CD4-positive, alpha-beta T cell treated with Interleukin-21 for 1 hour (primary cell): ENCODE data around the gene RYR3.
"Not testable (repeated sequence)": the region's sequence is repeated elsewhere in the genome, so short reads cannot be mapped to it uniquely, and the experiment has no call there.

Source experiments
- DNase-seq: peaks from one replicate; pipeline ENCODE4 v3.0.0-alpha.2; 2020

Gene RYR3

DNA sequence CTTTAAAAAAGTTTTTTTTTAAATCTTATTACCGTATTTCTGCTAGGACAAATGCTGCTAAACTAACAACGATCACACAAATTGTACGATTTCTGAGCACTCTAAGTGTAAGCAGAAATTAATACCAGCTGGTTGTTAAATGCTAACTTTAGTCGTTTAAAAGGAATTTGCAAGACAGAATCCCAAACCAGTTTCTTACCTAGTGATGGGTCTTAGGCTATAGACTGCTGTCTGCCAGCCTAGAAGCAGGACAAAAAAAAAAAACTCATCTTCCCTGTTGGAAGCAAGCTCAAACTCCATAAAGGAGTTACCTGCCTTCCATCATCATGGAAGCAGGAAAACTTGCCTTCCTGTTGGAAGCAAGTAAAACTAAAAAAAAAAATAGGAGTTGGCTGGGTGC, 287.6 kb downstream of the RYR3 start:
- not testable (repeated sequence) for DNase-seq

DNA sequence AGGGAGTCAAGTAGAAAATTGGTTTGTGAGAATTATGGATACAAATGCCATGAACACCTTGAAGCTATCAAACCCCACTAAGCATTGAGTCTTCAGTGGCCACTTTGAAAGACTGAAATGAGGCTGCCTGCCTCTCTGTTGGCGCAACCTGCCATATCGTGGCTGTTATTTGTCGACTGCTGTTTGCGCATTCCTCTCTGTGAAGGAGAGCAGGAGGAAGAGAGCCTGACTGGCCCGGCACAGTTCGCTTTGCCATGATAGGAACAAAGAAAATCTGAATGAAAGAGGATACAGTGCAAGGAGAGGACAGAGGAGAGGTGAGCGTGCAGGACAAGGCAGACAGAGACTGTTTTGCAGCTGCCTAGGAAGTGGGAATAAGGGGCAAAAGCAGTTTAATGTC, 289.4 kb downstream of the RYR3 start:
- no peak for DNase-seq

DNA sequence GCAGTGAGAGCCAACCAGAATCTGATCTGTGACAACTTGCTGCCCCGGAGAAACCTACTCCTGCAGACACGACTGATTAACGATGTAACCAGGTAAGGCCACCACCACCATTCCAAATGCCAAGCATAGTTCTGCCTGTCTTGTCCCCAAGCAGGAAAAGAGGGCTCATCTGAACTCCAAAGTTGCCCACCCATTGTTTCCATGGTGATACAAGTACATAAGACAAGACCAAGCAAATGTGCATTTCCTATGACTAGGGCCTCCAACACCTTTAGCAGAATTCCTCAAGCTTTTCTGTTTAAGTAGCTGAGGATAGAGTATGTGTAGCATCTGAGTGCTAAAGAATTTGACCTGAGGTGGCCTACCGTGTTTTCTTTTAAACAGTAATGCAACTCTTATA, 290.7 kb downstream of the RYR3 start:
- no peak for DNase-seq

DNA sequence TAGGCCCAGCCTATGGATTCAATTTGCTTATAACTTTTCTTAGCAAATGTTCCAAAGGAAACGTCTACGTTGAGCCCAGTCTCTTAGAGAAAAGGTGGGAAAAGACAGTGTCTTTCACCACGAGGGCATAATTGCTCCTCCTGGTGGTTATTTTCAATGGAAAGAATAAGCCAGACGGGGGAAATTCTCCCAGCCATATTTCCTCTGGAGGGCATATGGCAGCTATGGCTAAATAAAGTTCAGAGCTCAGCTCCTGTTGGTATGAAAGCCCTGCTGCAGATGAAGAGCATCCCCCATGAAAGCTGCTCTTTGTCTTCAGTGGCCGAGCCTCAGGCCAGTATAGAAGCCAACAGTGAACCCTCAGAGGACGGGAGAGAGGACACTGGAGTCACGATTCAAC, 297.9 kb downstream of the RYR3 start:
- DNase-seq: no peak

DNA sequence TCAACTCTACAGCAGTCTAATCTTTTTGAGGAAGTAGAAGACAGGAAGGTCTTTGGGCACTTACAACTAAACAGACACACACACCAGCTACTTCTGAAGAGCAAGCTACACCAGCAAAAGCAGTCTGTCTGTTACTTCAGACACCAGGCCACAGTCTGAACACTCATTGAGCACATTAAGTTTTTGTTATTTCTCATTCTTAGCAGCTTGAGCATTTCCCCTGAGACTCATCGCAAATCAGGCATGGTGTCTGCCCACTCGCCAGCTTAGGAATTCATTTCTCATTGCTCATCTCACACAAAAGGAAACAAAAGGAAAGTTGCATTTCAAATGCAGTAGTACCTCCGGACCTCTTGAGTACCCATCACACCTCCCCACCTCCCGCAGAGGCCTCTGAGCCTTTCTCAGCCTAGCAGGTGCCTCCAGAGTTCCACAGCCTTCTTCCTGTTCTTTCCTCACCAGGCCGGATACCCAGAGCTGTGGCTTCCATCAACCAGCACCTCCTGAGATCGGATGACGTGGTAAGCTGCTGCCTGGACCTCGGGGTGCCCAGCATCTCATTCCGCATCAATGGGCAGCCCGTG, 302.0 kb downstream of the RYR3 start:
- DNase-seq: no peak

DNA sequence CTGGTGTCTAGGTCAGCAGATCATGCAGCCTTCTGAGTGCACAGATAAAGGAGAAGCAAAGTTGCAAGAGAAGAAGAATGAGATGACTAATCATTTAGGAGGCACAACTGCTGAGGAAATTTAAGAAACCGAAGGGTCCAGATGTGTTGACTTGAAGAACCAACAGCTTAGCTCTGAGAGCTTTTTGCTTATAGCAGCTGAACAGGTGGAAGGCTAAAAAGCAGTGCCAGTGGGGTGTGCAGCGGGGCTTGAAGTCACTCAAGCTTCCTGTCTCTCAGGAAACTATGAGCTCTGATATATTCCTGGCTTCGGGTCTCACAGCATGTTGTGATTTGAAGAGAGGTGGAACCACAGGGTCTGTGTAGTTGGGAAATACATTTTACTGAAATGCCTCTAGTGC, 305.7 kb downstream of the RYR3 start:
- DNase-seq: no peak

DNA sequence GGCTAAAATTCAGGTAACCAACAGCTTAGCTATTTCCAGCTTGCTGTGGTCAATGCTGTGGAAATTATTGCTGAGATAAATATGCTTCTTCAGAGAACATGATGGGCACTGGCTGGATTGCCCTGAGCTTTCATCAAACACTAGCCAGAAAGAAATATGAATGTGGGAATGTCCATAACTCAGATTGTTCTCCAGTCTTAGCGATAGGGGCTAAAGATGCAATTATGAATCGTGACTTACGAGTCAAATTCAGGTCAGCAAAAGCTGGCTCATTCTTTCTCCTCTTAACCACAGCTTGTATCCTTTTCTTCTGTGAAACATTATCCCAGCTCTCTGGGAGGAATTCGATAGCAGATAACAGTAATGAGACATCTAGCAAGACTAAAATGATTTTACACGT, 307.6 kb downstream of the RYR3 start:
- no peak for DNase-seq

DNA sequence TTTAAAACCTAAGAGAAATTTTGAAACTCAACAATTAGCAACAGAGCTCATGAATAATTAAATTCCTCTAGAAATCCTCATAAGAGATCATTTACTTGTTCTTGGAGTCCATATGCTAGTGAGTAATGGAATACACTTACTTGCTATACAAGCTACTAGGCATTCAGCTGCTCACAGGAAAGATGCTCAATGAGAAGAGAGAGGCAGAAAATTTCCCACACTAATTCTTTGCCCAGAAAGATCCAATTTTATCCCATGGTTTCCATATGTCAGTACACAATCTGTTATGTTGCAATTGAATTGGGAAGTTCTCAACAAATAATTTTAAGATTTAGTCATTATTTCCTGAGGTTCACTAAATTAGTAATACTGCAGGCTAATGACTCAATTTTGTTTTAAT, 310.4 kb downstream of the RYR3 start:
- no peak for DNase-seq

DNA sequence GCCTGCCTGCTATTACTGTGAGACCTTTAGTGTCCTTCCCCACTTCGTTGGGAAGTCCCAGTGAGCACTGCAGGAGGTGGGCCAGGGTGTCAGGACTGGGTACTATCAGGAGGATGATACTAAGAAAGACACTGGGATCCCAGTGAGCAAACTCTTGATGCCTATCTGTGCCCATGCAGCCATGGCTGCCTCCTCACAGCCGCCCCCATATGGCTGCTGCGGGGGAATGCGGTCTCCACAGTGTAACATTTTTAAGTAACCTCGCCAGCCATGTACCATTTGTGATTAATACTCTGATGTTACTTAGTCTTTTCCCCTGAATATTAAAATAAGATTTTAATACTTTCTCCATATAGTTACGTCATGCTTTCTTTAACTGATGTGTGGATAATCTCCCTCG, 312.2 kb downstream of the RYR3 start:
- DNase-seq: no peak

DNA sequence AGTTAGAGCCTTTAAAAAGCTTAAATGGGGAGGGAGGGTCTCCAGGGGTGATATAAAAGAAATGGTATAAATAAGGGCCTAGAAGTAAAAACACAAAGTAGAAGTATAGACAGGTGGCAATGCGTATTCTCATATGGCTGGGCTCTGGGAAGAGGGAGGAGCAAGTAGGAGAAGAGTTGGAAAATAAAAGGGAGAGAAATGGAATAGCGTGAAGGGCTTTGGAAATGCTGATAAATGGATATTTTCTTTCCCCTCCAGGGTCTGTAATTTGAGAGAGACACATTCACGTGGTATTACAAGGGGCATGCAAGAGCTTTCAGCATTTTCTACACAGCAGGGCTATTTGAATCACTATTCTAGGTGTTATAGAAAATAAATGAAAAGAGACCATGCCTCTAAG, 313.7 kb downstream of the RYR3 start:
- no peak for DNase-seq

DNA sequence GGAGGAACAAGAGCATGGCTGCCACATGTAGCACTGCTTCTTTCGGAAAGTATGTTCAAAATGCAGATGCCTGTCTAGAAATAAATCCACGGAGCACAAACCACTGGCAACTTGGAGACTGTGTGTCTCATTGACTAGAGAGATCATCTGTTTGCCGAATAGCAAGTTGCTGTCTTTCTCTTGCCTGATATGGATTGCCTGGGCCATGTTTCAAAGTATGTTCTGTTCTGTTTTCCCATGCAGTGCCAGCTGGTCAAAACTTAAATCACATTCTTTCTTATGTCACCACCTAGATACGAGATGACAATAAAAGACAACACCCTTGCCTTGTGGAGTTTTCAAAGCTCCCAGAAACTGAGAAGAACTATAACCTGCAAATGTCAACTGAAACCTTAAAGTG, 318.9 kb downstream of the RYR3 start:
- DNase-seq: no peak

DNA sequence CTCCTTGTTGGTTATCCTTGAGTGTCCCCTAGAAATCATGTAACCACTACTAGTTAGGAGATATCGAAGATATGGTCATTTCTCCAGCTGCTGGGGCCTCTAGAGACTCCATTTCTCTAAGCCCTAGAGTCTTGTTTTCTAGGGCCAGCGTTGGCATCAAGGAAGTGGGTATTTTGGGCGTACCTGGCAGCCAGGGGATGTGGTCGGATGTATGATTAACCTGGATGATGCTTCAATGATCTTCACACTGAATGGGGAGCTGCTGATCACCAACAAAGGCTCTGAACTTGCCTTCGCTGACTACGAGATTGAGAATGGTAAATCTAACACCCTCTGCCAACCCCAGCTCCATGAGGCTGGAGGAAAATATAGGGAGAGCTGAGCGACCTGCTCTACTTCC, 325.5 kb downstream of the RYR3 start:
- DNase-seq: no peak

DNA sequence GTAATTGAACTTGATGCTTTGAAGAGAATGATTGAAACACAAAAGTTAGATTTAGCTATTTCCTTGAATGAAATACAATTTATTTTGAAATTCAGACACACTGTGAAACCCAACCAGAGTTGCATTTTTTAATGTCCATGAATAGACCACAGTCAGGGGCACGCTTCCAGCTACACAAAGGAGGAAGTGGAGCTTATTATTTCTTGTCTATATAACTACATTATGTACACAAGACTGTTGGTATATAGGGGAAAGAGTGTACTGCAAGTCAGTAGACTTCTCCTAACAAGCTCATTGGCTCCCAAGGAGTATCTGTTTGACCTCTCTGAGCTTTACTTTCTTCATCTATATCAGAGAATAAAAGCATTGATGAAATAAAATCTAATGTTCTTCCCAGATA, 326.2 kb downstream of the RYR3 start:
- no peak for DNase-seq

DNA sequence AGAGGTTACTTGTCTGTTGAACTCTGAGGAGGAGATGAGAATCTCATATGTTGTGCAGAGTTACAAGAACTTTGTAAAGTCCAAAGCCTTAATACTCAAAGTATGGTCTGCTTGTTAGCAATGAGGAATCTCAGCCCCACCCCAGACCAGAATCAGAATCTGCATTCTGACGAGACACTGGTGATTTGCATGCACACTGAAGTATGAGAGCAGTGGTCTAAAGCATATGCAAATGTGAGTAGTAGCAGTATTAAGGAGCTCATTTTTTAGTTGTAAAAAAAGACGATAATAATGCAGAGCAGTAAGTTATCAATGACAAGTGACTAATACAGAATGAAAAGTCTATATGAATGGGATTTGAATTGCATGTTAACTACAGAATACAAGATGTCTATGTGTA, 327.7 kb downstream of the RYR3 start:
- DNase-seq: no peak

DNA sequence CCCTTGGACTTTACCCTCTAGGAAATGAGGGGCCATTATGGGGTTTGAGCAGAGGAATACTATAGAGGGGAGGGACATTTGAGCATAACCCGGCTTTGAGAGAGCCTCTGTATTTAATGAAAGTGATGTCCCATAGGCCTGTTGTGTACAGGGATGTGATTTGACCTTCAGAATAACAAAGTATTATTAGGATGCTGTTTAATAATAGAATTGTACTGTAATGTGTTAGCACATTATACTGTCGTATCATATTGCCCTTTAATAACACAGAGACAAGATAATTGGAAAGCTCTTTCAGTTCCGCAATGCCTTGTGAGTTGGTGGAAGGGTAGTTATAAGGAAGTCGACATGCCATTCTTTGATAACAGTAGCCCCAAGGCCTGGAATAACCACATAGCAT, 328.3 kb downstream of the RYR3 start:
- no peak for DNase-seq

DNA sequence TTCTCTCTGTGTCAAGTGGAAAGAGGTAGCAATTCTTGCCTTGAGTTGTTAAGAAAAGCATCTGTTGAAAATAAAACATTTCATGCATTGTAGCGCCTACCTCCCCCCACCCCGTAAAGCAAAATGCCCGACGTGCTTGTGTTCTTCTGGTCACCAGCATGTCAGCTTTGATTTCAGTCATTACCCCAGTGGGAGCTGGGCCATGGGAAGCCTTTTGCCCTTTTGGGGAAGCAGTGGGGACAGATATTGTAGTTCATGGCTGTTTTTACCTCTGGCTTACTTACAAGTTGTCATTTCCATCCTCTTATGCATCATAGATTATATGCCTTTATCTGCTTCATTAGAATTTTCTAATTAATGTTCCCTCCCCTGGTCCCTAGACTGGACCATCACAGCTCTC, 328.7 kb downstream of the RYR3 start:
- no peak for DNase-seq

DNA sequence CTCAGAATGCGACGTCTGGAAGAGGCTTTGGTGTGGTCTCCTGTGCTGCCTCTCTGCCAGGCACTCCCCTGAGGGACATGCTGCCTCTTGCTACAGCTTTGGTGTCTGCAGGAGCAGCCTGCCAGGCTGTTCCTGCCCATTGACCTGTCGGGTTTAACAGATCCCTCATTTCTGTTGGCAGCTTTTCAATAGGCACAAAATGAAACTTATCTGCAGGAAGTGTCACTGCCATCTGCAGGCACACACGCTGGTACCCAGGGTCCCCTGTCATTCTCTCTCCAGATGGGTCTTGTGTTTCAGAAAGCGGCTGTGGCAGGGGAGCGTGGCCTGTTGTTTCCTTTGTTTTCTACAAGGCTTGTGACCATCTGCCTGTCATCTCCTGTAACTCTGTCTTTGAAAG, 329.2 kb downstream of the RYR3 start:
- no peak for DNase-seq

DNA sequence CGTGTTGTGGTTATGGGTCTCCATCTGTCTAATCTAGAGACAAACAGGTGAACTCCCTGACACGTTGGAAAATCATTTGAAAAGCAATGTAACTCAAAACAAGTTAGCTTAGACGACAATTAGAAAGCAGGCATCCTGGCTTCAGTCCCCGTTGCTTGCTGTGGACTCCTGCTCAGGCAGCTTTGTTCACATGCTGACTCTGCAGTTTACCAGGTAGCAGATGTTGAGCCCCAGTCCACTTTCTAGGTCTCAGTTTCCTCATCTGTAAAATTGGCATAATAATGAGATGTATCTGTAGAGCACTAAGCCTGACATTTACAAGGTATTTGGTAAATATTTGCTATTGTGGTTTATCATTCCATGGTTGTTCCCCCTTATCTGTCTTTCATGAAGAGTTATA, 330.3 kb downstream of the RYR3 start:
- DNase-seq: no peak

DNA sequence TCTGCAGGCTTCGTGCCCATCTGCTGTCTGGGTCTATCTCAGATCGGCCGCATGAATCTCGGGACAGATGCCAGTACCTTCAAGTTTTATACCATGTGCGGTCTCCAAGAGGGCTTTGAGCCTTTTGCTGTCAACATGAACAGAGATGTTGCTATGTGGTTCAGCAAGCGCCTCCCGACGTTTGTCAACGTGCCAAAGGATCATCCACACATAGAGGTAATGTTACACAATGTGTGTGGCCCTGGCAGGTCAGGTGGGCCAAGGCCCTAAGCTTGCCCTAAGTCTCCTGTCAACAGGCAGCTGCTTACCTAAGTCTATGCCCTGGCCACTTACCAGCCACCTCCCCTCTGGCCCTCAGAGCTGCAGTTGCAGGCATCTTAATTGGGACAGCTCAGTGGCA, 333.5 kb downstream of the RYR3 start:
- DNase-seq: no peak

DNA sequence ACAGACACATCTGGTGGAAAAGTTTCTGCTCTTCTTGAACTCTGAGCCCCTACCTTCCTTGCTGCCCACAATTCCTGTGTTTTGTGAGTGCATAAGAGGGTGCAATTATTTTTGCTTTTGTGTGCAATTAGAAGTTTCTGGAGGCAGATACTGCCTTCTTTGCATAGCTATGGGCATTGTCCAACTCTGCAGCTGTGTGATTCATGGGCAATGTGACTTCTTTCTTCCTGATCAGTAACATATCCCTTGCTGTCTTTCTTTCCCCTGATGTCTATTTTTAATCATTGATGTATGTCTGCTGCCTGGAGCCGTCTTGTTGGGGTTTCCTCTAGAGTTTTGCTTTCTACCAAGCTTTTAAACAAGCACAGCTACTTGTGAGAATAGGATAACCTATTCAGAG, 336.0 kb downstream of the RYR3 start:
- no peak for DNase-seq

DNA sequence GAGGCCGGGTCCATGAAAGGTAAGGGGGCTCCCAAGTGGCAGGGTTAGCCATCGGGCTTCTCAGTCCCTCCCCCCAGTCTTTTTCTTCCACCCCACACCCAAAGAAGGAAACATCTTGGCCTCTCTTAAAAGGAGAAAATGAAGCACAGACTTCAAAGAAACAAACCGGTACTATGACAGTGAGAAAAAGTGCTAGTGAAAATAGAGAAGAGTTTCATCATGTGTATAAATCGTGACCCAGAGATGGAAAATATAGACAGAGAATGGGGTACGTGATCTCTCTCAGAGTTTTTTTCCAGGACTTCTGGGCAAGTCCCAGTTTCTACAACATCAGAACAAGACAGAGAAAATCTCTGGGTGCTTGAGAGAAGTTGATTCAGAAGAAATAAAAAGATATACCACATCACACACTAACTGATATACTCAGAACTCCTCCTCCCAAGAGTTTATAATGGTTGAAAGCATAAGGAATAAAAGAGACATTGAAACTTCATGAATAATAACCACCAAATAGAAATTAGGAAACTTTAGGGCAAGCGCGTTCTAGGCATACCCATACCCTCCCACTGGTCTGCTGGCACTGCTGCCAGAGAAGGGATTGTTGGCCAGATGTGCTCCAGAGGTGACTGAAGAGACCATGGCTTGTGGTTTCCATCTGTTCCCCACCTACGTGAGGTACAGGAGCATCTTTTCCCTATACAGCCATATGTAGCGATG, 338.6 kb downstream of the RYR3 start:
- no peak for DNase-seq

DNA sequence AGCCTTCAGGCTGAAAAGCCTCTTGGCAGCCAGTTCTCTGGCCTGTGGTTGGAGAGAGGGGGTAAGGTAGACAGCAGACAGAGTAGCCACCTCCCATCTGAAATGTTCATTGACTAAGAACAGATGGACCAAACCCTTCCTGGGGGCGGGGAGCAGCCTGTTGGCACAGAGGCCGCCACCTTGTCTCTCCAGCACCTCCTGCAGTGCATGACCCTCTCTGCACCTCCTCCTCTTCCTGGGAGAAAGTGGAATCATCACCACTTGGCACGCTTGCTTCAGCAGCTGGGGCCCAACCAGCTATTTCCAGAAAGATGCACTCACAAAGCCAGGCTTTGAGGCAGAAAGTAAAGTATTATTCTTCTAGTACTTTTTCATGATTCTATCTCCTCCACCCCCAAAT, 344.1 kb downstream of the RYR3 start:
- DNase-seq: no peak

DNA sequence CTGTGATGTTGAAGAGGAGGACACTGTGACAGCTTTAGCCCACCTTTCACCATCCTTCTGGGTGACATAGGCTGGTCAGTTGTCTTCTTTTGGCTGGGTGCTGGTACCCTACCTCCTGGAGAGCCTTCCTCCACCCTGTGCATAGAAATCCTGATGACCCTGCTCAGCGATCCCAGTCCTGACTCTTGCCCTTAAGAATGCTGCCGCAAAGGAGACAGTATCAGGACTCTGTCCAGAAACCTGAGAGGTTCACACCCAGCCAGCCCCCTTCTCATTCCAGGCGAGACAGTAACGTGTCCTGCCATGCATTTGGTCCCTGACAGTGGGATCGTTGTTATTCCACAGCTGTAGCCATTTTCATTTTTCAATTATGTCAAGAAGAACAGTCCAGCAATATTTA, 344.7 kb downstream of the RYR3 start:
- no peak for DNase-seq

DNA sequence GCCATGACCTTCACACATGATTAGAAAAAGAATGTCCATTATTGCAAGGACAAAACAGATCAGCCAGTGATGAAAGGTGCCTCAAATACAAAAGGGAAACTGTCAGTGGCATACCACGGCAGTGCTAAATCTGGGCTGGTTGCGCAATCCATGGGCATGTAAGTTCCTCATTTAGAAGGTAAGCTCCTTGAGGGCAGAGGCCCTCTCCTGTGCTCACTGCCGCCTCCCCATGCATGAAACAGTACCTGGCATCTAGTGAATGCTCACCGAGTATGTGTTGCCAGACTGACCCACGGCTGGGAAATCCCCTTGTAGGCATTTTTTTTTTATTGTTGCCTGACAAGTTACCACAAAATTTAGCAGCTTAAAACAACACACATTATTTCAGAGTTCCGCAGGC, 345.4 kb downstream of the RYR3 start:
- DNase-seq: no peak

DNA sequence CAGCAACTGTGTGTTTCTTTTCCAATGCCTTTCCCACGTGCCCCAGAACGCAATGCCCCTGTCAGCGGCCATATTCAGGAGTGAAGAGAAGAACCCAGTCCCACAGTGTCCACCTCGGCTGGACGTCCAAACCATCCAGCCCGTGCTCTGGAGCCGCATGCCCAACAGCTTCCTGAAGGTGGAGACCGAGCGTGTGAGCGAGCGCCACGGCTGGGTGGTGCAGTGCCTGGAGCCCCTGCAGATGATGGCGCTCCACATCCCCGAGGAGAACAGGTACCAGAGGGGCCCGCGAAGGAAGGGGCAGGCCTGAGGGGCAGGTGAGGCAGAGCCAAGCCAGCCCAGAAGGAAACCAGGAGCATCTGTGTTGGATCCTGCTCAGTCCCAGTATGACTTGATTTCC, 349.4 kb downstream of the RYR3 start:
- no peak for DNase-seq
